Ecto neural progenitor cell (in vitro differentiated cells): ENCODE measurements around the gene ENG.
"Not testable (repeated sequence)": the region's sequence is repeated elsewhere in the genome, so short reads cannot be mapped to it uniquely, and the experiment has no call there.

Experiments used
- DNase-seq: peaks from one replicate; pipeline ENCODE4 v3.0.0-alpha.2; 2018; ENCODE audit warnings: low spot score

ENG gene

DNA sequence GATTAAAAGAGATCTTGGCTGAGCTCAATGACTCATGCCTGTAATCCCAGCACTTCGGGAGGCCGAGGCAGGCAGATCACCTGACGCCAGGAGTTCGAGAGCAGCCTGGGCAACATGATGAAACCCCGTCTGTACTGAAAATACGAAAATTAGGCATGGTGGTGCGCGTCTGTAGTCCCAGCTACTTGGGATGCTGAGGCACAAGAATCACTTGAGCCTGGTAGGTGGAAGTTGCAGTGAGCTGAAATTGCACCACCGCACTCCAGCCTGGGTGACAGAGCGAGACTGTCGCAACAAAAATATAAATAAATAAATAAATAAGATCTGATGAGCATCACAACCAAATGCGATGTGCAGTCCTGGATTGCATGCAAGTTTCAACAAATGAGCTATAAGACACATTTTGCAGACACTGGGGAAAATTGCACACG, 8.7 kb upstream of the ENG start:
- no peak for DNase-seq

DNA sequence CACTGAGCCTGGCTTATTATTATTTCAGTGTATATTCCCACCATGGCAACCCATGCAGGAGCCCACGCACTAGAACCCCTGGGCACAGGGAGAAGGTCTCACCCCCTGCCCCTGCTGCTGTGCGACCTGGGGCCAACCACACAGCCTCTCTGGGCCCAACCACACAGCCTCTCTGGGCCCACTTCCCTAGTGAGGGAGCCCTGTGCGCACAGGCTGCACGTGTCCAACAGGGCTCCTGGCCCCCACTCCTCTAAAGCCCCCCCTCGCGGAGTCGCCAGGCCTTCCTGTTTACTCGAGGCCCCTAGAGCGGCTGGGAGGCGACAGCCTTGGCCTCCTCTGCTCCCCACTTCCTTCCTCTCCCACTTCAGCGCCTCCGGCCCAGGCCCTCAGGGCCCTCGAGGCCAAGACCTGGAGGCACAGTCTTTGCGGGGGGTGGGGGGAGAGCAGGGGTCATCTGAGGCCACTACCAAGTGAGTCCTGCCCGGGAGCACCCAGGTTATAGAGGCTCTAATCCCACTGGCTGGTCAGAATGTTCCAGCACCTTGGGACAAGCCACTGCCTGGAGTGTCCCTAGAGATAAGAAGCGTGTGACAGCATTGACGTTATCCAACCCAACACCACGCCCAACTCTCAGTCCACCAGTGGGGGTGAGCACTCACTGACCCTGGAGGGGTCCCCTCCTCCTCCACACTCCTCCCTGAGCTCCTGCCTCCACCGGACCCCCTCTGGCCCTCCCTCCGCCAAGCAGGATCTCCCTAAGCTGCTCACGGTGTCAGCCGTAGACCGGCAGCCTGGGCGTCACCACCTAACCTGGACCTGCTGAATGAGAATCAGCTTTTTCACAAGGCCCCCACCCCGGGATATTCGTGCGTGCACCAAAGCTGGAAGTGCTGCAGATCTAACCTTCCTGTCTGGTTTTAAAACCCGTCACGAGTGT, 7.9 kb upstream of the ENG start:
- DNase-seq, result no peak

- DNase-seq, result no peak
Observed at GRCh38 chr9:127860779-127861178, 6.3 kb upstream of the ENG start.

- DNase-seq, result no peak
Observed at GRCh38 chr9:127860260-127860659, 5.8 kb upstream of the ENG start.

DNA sequence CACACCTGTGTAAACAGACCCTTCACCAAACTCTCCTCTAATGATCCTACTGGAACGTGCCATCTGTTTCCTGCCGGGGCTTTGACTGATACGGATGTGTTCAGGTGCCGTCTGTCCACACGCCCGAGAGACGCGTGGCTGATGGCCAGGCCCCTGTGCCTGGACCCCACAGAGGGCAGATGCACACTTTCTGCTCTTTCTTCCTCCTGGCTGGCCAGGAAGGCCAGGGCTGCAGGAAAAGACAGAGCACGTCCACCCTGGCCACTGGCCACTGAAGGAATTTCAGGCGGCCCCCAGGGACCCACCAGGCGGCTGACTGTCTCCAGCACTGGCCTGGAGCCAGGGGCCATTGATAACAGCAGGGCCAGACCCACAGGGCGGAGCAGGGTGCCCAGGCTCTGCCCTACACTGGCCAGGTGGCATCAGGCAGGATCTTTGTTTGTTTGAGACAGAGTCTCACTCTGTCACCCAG, 3.6 kb upstream of the ENG start:
- DNase-seq, result no peak

- DNase-seq, result no peak
Observed at GRCh38 chr9:127857278-127857677, 2.8 kb upstream of the ENG start.

DNA sequence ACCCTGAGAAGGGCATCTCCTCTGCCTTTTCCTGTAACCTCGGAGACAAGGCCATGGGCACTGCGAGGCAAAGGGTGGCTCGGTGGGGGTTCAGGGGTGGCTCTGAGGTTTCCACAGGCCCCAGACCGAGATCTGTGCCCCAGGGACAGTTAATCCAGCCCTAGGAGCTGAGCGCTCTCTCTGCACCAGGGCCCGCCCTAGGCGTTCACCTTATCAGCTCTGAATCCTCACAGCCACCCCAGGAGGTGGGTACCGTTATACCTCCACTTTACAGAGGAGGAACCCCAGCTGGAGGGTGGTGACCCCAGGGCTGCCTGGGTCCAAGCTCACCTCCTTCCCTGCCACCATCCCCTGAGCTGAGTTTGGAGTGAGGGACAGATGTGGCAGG, 2.3 kb upstream of the ENG start:
- DNase-seq, result no peak

DNA sequence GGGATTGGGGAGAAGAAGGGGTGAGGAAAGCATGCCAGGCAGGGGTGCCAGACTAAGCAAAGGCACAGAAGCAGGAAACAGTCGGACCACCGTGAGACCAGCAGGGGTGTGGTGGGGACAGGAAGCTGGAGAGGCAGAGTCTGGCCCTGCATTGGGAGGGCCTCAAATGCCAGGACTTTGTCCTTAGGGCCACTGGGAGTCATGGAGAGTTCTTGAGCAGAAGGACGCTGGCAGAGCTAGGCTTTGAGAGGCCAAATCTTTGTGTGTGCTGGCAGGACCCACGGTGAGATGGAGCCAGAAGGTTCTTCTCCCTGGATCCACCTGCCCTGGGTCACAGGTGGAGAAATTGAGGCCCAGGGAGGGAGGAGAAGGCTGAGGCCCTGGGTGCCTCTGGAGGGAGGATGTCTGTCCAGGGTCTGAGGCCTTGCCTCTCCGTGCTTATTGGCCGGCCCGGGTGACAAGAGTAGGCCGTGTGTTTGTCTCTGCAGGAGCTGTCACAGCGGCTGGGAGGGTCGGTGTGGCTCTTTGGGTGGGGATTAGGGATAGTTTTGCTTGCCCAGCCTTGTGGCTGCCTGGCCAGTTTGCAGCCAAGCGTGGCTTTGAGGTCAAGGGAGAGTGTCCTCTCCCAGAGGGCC, 1.8 kb upstream of the ENG start:
- DNase-seq, result no peak

GRCh38 chr9:127855522-127855921, 1.1 kb upstream of the ENG start:
- no peak for DNase-seq

GRCh38 chr9:127854960-127855359, 502 bp upstream of the ENG start:
- no peak for DNase-seq

DNA sequence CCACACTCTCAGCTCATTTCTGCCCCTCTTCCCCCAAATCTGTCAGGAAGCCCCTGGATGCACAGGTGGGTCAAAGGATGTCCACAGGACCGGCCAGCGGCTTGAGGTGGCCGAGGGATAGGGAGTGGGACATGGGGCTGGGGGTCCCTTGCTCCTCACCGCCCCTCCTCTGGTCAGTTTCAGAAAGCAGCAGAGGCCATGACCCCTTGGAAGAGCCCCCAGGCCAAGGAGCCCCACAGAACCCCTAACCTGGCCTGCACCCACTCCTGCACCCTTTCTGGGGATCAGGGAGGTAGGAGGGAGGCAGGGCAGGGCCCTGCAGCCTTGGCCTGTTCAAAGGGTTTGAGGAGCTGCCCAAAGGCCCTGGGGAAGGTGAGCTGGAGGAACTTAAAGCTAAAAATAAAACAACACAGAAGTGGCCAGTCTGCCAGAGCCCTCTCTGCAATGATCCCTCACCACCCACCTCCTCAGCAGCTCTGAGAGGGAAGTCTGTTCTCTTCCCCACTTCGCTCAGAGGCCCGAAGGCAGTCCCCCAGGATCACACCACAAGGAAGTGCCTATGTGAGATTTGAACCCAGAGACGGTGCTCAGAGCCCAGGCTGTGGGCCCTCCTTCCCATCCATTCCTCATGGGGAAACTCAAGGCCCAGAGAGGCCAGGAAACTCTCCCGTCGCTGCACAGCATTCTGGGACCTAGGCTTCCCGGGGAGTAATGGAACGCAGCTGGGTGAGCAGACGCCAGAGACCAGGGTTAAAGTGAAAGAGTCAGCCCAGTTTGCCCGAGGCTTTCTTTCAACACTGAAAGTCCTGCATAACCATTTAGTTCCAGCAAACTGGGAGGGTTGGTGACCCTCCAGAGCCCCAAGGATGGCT, 910 bp downstream of the ENG start:
- no peak for DNase-seq

- DNase-seq, result no peak
Observed at GRCh38 chr9:127852829-127853228, 1.6 kb downstream of the ENG start.

- DNase-seq, result no peak
Observed at GRCh38 chr9:127850286-127850830, 4.1 kb downstream of the ENG start.

- DNase-seq, result no peak
Observed at GRCh38 chr9:127848756-127849504, 5.5 kb downstream of the ENG start.

DNA sequence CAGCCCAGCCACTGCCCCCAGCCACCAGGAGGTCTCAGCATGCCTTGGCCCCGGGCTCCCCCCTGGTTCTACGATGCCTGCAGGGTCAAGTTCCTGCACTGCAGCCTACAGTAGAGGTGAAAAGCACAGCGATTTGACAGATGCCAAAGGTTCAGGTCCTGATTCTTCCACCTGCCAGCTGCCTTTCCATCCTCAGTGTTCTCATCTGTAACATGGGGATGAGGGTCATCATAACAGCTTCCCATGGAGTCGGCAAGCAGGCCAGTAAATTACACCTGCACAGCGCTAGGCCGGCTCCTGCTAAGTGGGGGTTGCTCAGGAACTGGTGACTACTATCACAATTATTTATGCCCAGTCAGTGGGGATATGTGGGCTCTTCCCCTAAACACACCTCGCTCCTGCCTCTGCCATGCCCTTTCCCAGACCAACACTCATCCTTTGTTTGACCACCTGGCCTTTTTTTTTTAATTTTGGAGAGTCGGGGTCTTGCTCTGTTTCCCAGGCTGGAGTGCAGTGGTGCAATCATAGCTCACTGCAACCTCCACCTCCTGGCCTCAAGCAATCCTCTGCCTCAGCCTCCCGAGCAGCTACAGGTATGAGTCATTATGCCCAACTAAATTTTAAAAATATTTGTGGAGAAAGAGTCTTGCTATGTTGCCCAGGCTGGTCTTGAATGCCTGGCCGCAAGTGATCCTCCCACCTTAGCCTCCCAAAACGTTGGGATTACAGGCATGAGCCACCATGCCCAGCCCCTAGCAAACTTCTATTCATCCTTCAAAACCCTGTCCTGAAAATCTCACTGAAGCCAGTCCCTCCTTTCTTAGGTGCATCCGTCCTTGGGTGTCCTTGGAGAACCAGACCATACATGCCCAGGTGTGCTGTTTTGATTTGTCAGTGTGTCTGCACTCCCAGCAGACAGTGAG, 6.4 kb downstream of the ENG start:
- DNase-seq, result no peak

- no peak for DNase-seq
Observed at GRCh38 chr9:127847178-127847510, 7.3 kb downstream of the ENG start.

DNA sequence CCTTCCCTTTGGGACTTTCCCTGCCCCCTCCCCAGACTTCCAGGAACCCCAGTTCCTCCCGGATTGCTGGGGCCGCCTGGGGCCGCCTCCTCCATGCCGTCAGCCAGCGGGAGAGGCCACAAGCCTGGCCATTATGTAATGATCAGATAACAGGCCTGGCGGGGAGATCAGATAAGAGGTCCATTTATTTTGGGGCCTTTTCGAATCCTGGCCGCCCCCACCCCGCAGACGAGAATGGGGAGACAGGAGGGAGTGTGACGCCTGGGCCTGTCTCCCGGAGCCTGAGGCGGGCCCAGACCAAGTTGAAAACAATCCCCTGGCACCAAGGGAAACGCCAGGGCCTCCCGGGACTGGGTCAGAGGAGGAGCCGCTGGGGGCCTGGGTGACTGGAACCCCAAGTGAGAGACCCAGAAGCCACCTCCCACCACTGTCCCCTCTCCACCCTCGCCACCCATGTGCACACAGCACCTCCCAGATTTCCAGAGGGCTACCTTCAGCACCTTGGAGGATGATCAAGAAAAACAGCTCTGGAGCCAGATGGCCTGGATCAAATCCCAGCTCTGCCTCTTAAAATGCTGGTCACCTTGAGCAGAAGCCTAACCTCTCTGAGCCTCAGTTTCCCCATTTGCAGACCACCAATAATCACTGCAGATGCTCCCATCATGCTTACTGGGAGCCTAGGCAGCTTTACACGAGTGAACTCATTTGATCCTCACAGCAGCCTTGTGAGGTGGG, 7.8 kb downstream of the ENG start:
- DNase-seq, result no peak

DNA sequence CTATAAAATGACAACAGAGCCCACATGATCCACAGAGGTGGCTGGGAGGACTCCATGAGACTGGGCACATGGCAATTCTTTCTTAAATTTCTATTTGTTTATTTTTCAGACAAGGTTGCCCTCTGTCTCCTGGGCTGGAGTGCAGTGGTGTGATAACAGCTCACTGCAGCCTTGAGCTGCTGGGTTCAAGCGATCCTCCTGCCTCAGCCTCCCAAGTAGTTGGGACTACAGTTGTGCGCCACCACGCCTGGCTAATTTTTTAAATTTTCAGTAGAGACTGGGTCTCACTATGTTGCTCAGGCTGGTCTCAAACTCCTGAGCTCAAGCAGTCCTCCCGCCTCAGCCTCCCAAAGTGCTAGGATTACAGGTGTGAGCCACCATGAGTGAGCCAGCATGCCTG, 8.8 kb downstream of the ENG start:
- DNase-seq, result not testable (repeated sequence)

- DNase-seq, result no peak
Observed at GRCh38 chr9:127844821-127845359, 9.6 kb downstream of the ENG start.
